Brain microvascular endothelial cell (primary cell): ENCODE results near the gene RPS21.

ENCODE experiments used
- DNase-seq: peaks from one replicate; pipeline ENCODE4 v3.0.0-alpha.2; 2020
- H3K27ac ChIP-seq: fragments of 250-450 bp; sonication (Bioruptor Pico); 2 replicates; pipeline ENCODE4 v1.5.1; 2020; ENCODE audit warnings: mild to moderate bottlenecking, moderate library complexity
- H3K27me3 ChIP-seq: fragments of 250-450 bp; sonication (Bioruptor Pico); replicated peaks from 2 replicates; pipeline ENCODE4 v1.5.1; 2020; ENCODE audit warnings: mild to moderate bottlenecking
- H3K36me3 ChIP-seq: fragments of 250-450 bp; sonication (Bioruptor Pico); replicated peaks from 2 replicates; pipeline ENCODE4 v1.5.1; 2020; ENCODE audit warnings: mild to moderate bottlenecking
- H3K4me3 ChIP-seq: 2 replicates; pipeline ENCODE4 v1.5.1; 2011; ENCODE audit warnings: low read depth, mild to moderate bottlenecking, control low read depth, low read length, moderate library complexity
- in situ Hi-C: cut with HindIII; loops from 2 replicates; pipeline ENCODE4 v1.10.0; 2017; ENCODE audit warnings: low sequenced_read_pairs, low pct_ligation_motif_present
- TF ChIP-seq, protein P1 (sequence below): IDR thresholded peaks from 2 replicates; pipeline ENCODE4 v1.5.1; 2011; ENCODE audit warnings: low read depth, mild to moderate bottlenecking, moderate library complexity, low read length, control low read depth, inconsistent platforms; ENCODE audit errors: missing control alignments

RPS21 gene

DNA sequence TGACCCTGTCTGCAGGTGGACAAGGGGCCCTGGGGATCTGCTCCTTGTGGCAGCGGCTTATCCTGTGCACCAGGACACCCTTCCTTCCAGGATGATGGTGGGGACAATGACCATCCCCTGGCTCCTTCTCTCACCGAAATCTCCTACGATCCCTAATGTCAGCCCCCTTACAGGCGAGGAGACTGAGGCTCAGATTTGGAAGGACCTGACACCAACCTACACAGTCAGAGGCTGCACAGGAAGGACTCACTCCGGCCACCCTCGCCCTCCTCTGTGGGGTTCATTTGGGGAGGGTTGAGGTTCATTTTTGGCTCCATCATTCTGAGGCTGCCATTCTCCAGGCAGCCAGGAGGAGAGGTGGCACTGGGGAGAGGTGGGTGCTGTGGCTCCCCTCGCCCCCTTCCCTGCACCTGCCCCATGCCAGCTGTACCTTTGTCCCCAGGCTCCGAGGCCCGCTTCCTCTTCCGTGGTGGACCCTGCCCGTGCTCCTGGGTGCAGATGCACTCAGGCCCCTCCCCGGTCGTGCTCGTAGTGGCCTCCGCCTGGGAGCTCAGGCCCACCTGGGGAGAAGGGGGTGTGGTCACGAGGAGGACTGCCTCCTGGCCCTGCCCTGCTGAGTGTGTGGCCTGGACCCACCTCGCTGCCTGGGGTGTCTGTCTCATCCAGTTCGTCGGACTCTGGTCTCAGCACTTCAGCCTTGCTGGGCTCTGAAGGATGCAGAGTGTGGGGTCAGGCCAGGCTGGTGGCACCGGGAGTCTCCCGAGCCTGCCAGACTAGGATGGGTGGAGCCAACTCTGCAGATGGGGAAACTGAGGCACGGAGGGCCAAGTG, 25.5 kb downstream of the RPS21 start:
- no peaks in the 10 kb centered on the region for H3K36me3 ChIP-seq
- no peak overlapping the region for H3K27ac ChIP-seq
- TF ChIP-seq, protein P1, sequence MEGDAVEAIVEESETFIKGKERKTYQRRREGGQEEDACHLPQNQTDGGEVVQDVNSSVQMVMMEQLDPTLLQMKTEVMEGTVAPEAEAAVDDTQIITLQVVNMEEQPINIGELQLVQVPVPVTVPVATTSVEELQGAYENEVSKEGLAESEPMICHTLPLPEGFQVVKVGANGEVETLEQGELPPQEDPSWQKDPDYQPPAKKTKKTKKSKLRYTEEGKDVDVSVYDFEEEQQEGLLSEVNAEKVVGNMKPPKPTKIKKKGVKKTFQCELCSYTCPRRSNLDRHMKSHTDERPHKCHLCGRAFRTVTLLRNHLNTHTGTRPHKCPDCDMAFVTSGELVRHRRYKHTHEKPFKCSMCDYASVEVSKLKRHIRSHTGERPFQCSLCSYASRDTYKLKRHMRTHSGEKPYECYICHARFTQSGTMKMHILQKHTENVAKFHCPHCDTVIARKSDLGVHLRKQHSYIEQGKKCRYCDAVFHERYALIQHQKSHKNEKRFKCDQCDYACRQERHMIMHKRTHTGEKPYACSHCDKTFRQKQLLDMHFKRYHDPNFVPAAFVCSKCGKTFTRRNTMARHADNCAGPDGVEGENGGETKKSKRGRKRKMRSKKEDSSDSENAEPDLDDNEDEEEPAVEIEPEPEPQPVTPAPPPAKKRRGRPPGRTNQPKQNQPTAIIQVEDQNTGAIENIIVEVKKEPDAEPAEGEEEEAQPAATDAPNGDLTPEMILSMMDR = no peak
- DNase-seq = no peak
- H3K4me3 ChIP-seq = no peak overlapping the region
- no peaks in the 10 kb centered on the region for H3K27me3 ChIP-seq
- in situ Hi-C loops = no loop called here

DNA sequence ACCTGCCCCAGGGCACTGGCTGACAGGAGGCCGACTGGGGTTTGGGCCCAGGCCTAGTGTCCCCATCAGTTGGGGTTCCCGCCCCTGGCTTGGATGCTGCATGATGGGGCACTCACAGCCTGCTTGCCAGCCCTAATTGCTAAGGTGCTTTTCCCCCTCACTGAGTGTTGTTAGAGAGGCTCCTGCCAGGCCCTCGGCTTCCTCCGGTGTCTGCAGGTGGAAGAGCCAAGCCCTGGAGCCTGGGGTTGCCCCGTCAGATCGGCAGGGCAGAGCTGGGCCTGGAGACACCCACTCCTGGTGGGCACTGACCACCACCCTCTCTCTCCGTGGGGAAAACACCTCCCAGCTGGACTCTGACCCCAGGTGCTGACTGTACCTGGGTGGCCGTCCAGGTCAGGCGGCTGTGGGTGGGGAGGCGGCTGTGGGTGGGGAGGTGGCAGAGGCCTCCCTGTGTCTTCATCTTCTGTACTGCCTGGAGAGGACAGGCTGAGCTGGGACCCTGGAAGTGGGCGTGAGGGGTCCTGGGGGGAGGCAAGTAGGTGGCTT, 26.2 kb downstream of the RPS21 start:
- H3K27ac ChIP-seq = no peak overlapping the region
- no peaks in the 10 kb centered on the region for H3K36me3 ChIP-seq
- DNase-seq = no peak
- in situ Hi-C loops = no loop called here
- H3K4me3 ChIP-seq = no peak overlapping the region
- TF ChIP-seq, protein P1 = no peak
- no peaks in the 10 kb centered on the region for H3K27me3 ChIP-seq

DNA sequence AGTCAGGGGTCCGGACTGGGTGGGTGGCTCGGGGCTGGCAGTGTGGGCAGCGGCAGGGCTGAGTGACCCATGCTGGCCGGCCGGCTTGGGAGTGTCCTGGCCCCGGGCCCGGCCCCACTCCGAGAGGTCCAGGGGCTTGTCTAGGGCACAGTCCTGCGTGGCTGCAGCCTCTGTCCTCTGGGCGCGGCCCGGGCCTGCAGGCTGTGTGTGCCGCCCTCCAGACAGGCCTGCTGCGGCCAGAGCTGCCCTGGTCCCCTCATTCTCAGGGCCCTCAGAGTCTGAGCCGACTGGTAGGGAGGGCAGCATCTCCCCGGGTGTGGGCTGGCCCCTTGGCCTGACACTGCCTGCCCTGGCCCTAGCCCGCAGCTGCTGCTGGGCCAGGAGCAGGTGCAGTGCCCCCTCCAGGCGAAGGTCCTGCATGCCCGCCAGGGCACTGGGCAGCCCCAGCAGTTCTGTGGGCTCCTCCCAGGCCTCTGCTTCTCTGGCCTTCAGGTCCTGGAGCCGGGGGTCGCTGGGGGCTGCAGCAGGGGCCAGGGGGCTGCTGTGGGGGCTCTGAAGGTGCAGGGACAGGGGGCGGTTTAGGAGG, 27.1 kb downstream of the RPS21 start:
- no peak overlapping the region for H3K27ac ChIP-seq
- H3K27me3 ChIP-seq = no peaks in the 10 kb centered on the region
- H3K4me3 ChIP-seq = no peak overlapping the region
- in situ Hi-C loops = no loop called here
- TF ChIP-seq, protein P1 = peak; percentile 28
- H3K36me3 ChIP-seq = no peaks in the 10 kb centered on the region
- no peak for DNase-seq

DNA sequence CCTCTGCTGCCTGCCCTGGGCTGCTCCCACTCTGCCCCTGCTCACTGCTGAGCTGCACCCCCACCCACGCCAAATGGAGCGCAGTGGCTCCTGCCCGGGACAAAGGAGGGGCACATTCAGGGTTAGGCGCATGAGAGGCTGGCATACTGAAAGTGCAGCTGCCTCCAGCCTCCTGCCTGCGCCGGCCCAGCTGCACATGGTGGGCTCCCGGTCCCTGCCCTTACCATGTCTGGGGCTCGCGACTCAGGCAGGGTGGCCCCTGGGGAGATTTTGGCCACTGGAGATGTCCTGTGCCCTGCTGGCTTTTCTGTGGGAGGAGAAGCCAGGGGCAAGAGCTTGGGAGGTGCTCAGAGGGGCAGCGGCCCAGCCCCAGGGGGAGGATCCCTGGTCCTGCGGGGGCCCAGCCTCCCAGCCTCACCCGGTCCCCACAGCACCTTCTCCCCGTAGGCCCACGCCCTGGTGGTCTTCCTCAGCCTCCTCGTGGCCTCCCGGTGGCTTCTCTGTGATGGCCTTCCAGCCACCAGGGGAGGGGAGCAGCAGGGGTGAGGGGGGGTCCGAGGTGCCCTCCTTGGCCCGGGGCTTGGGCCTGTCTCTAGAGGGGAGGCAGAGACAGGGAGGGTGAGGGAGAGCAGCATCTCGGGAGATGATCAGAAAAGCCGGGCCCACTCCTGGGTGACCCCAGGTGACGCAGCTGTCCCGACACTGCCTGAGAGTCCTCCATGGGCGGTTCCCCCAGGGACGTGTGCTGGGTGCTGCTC, 28.6 kb downstream of the RPS21 start:
- TF ChIP-seq, protein P1 = no peak
- Histone ChIP-seq H3K27me3 (no peaks in the 10 kb centered on the region), H3K27ac (no peak overlapping the region), H3K4me3 (no peak overlapping the region), H3K36me3 (no peaks in the 10 kb centered on the region)
- no peak for DNase-seq
- in situ Hi-C loops = no loop called here

DNA sequence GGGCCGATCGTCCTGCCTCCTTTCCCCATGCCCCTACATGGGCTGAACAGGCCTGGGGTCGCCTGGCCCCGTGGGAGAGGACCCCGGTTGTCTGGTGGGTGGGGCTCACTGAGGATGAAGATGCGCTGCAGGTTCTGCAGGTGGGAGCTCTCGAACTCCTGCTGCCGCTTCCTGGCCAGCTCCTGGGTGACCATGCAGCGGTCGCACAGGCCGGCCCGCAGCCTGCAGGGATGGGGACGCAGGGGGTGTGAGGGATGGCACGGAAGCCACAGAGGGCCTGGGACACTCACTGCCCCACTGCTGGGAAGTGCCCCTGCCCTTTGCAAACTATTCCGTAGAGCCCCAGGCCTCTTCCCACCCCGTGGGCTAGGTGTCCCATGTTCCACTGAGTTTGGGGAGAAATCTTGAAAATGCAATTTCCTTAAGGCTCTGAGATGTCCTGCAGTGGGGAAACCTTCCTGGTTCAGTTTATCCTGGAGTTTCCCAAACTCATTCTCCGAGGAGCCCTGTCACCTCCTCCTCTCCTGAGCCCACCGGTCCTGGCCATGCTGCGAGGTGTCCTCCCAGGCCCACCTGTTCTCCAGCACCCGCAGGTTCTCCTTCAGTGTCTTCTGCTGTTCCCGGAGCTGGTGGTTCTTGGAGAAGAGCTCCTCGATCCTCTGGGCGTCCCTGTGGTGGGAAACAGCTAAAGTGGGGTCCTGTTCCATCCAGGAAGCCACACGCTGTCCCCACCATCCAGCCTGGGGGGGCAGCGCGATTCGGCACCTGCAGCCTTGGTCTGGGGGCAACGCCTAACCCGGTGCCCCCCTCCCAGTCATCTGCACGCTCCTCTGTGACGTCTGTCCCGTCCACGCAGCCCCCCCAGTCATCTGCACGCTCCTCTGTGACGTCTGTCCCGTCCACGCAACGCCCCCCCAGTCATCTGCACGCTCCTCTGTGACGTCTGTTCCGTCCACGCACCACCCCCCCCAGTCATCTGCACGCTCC, 30.0 kb downstream of the RPS21 start:
- no peaks in the 10 kb centered on the region for H3K36me3 ChIP-seq
- in situ Hi-C loops = no loop called here
- no peak overlapping the region for H3K4me3 ChIP-seq
- TF ChIP-seq, protein P1 = no peak
- H3K27ac ChIP-seq = no peak overlapping the region
- no peaks in the 10 kb centered on the region for H3K27me3 ChIP-seq
- no peak for DNase-seq
